OCI-LY7 (cell line): ENCODE data around the gene PSMD1. TPM values are rescaled to one million over a fixed set of nuclear protein-coding genes. Genes with fewer than 3 reads are reported as not detected.

Experiments
- BruUV-seq: library from RNA; stranded (reverse); fragments of 400-500 nt; replicated peaks from 2 replicates; lab custom pipeline; 2021; lab: Mats Ljungman, UMichigan
- CTCF ChIA-PET: fragments of 300-600 bp; sonication (Branson Sonifier 250); formaldehyde crosslinking; loops from one replicate; lab custom pipeline; 2022; ENCODE audit warnings: antibody characterized with exemption; ENCODE audit not compliant: unreplicated experiment; lab: Charles Lee
- POLR2A ChIA-PET: fragments of 300-600 bp; sonication (Branson Sonifier 250); formaldehyde crosslinking; loops from one replicate; lab custom pipeline; 2022; ENCODE audit warnings: antibody characterized with exemption; lab: Charles Lee
- DNase-seq: peaks from one replicate; pipeline ENCODE4 v3.0.0-alpha.2; 2015; ENCODE audit warnings: low spot score
- H2AFZ ChIP-seq: fragments of 200-600 bp; sonication (generic), shearing (Covaris generic); 2 replicates; pipeline ENCODE4 v1.6.1; 2014; ENCODE audit warnings: mild to moderate bottlenecking, antibody characterized with exemption, low read length, moderate library complexity
- H3K27ac ChIP-seq: fragments of 200-600 bp; sonication (generic); 2 replicates; pipeline ENCODE4 v1.5.1; 2014; ENCODE audit warnings: mixed run types, low read depth, mild to moderate bottlenecking, moderate library complexity, low read length, inconsistent platforms; ENCODE audit not compliant: poor library complexity, severe bottlenecking
- H3K36me3 ChIP-seq: fragments of 200-600 bp; sonication (generic); 2 replicates; pipeline ENCODE4 v1.6.1; 2014; ENCODE audit warnings: mild to moderate bottlenecking, antibody characterized with exemption, low read length, moderate library complexity, mixed read lengths; ENCODE audit not compliant: insufficient read depth
- H3K4me1 ChIP-seq: fragments of 200-600 bp; sonication (generic); 2 replicates; pipeline ENCODE4 v1.5.1; 2014; ENCODE audit warnings: mild to moderate bottlenecking, low read length; ENCODE audit not compliant: insufficient read depth, poor library complexity, severe bottlenecking
- H3K4me2 ChIP-seq: fragments of 200-600 bp; sonication (generic); 2 replicates; pipeline ENCODE4 v1.6.1; 2014; ENCODE audit warnings: mild to moderate bottlenecking, low read length
- H3K4me3 ChIP-seq: fragments of 200-600 bp; sonication (generic); 2 replicates; pipeline ENCODE4 v1.5.1; 2014; ENCODE audit warnings: mild to moderate bottlenecking, low read depth, low read length; ENCODE audit not compliant: poor library complexity, severe bottlenecking
- H3K79me2 ChIP-seq: fragments of 200-600 bp; sonication (generic); 2 replicates; pipeline ENCODE4 v1.6.1; 2016; ENCODE audit warnings: low read depth, mild to moderate bottlenecking, low read length, moderate library complexity, mixed read lengths; ENCODE audit not compliant: insufficient read depth
- H3K9me2 ChIP-seq: fragments of 200-600 bp; sonication (generic); 2 replicates; pipeline ENCODE4 v1.6.1; 2016; ENCODE audit warnings: mild to moderate bottlenecking, low read length, mixed read lengths; ENCODE audit not compliant: insufficient read depth
- H3K9me3 ChIP-seq: fragments of 200-600 bp; sonication (generic); 2 replicates; pipeline ENCODE4 v1.6.1; 2014; ENCODE audit warnings: mild to moderate bottlenecking, mixed run types, low read length, mixed read lengths
- H4K20me1 ChIP-seq: fragments of 200-600 bp; sonication (generic); 2 replicates; pipeline ENCODE4 v1.6.1; 2014; ENCODE audit warnings: mild to moderate bottlenecking, antibody characterized with exemption, low read length, moderate library complexity, mixed read lengths; ENCODE audit not compliant: insufficient read depth
- CTCF ChIP-seq: fragments of 200-600 bp; sonication (generic); conservative IDR thresholded peaks from 2 replicates; pipeline ENCODE4 v1.5.1; 2014; ENCODE audit warnings: mild to moderate bottlenecking, antibody characterized with exemption, low read length, moderate library complexity, mixed read lengths
- EZH2phosphoT487 ChIP-seq: fragments of 200-600 bp; sonication (generic); IDR thresholded peaks from 2 replicates; pipeline ENCODE4 v1.6.1; 2018; ENCODE audit warnings: low read depth, borderline replicate concordance, mild to moderate bottlenecking, mixed run types, antibody characterized with exemption, low read length, moderate library complexity, mixed read lengths
- intact Hi-C: fragments of 100-400 bp; cut with micrococcal nuclease; formaldehyde crosslinking; loops from one replicate; pipeline ENCODE4 v1.10.0; 2022; ENCODE audit not compliant: unreplicated experiment
- total RNA-seq, 2 experiments: library from RNA; depleted of rRNA in 1 of 2; stranded (reverse); fragments of >200 nt in 1 of 2; shearing (Covaris generic) in 1 of 2; gene quantifications; 2 replicates each; pipeline ENCODE4 v1.2.3, GENCODE V29; 2014 to 2022

PSMD1 gene
- total RNA-seq, 2 experiments from 2014 or later, result 60.5 to 105 TPM

- Histone ChIP-seq H3K4me3 (peak overlapping the region; percentile 67), H2AFZ (peak overlapping the region; percentile 92), H3K9me3 (no peaks in the 10 kb centered on the region), H4K20me1 (peaks cover 5% of the 10 kb centered on the region; the same call in 1 of the 2 replicates), H3K79me2 (peaks cover 10% of the 10 kb centered on the region), H3K9me2 (no peaks in the 10 kb centered on the region), H3K4me1 (peaks cover 9% of the 10 kb centered on the region), H3K4me2 (peak overlapping the region; percentile 71), H3K36me3 (no peaks in the 10 kb centered on the region; the same call in 1 of the 2 replicates), H3K27ac (no peak overlapping the region)
- ChIA-PET CTCF (interaction anchor here (0.6 kb wide), 1 partner anchor 1498 kb away, joined by 3 read pairs; the partner anchor contains the start of gene EIF4E2), POLR2A (interaction anchor here (0.6 to 1.1 kb wide), 3 partner anchors 17 to 155 kb away, joined by 3 to 6 read pairs (median 3); no protein-coding TSS in a partner anchor)
- intact Hi-C loops, result no loop called here
- BruUV-seq, result no TSS peak
- TF ChIP-seq EZH2phosphoT487, result no peak
- TF ChIP-seq CTCF, result peak; percentile 83
- peak; percentile 86 for DNase-seq
Observed at GRCh38 chr2:231052494-231053451, 3.9 kb upstream of the PSMD1 start.

- no peak overlapping the region; the same call in 1 of the 2 replicates for H2AFZ ChIP-seq
- H3K4me1 ChIP-seq, result peaks cover 19% of the 10 kb centered on the region
- no peaks in the 10 kb centered on the region; the same call in 1 of the 2 replicates for H3K36me3 ChIP-seq
- no peak for DNase-seq
- ChIA-PET POLR2A (interaction anchor here (0.7 kb wide), 1 partner anchor 156 kb away, joined by 6 read pairs; no protein-coding TSS in a partner anchor), CTCF (no interaction called here)
- no peaks in the 10 kb centered on the region for H3K9me2 ChIP-seq
- no TSS peak for BruUV-seq
- no peak overlapping the region for H3K4me2 ChIP-seq
- TF ChIP-seq EZH2phosphoT487 (no peak), CTCF (no peak)
- H4K20me1 ChIP-seq, result peaks cover 16% of the 10 kb centered on the region
- no peak overlapping the region for H3K27ac ChIP-seq
- intact Hi-C loops, result no loop called here
- no peak overlapping the region for H3K4me3 ChIP-seq
- peaks cover 21% of the 10 kb centered on the region for H3K79me2 ChIP-seq
- H3K9me3 ChIP-seq, result no peaks in the 10 kb centered on the region
Observed at GRCh38 chr2:231053846-231054245, 2.8 kb upstream of the PSMD1 start.
